GM06990 (cell line): ENCODE results near the gene LDB2.
"Not testable (repeated sequence)": the region's sequence is repeated elsewhere in the genome, so short reads cannot be mapped to it uniquely, and the experiment has no call there.

Experiments used
- DNase-seq: peaks from one replicate; pipeline ENCODE4 v3.0.0-alpha.2; 2011; ENCODE audit not compliant: insufficient read length; ENCODE audit errors: extremely low read depth
- H3K27me3 ChIP-seq: replicated peaks from 2 replicates; pipeline ENCODE4 v1.6.0; 2011; ENCODE audit warnings: low read length; ENCODE audit not compliant: control insufficient read depth, insufficient read depth
- H3K36me3 ChIP-seq: 2 replicates; pipeline ENCODE4 v1.5.1; 2011; ENCODE audit warnings: low read length; ENCODE audit not compliant: control insufficient read depth, insufficient read depth
- H3K4me3 ChIP-seq: replicated peaks from 2 replicates; pipeline ENCODE4 v1.5.1; 2011; ENCODE audit warnings: low read depth, mild to moderate bottlenecking, control low read depth, low read length
- CTCF ChIP-seq: IDR thresholded peaks from 2 replicates; pipeline ENCODE4 v1.5.1; 2011; ENCODE audit warnings: low read length, control low read depth, mild to moderate bottlenecking, inconsistent platforms; ENCODE audit not compliant: insufficient read depth, poor library complexity, severe bottlenecking

Gene LDB2

DNA sequence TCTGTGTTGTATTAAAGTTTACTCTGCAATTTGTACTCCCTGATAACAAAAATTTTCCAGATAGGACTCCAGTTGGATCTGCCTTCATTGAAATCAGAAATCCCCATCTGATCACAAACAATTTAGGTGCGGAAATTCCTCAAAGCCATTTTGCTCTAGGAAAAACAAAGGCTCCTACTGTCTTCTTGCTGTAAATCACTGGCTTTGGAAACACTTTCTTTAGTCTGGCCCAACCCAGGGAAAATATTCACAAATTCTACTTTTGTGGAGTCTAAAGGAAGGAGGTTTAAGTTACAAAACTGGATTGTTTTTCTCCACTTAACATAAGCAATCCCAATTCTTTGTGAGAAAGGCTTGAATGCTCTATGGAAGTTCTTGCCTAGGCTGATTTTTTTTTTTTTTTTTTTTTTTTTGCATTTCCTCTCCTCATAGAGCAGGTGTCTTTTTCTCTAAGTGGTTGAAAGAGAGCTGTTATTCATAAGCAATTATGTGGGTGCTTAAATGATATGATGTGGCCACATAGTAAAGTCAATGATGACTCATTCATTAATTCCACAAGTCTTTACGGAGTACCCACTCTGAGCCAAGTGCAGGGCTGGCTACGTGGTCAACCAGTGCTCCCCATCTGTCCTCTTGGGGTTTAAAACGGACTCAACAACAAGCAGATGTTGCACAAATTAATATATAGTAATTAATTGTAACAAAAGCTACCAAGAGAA, 261.4 kb downstream of the LDB2 start:
- Histone ChIP-seq H3K4me3 (no peak overlapping the region), H3K27me3 (no peaks in the 10 kb centered on the region), H3K36me3 (no peaks in the 10 kb centered on the region)
- DNase-seq = no peak
- TF ChIP-seq CTCF = no peak

GRCh38 chr4:16636304-16636703, 262.1 kb downstream of the LDB2 start:
- no peak for TF ChIP-seq CTCF
- H3K27me3 ChIP-seq = no peaks in the 10 kb centered on the region
- no peak for DNase-seq
- H3K4me3 ChIP-seq = no peak overlapping the region
- H3K36me3 ChIP-seq = no peaks in the 10 kb centered on the region

GRCh38 chr4:16629274-16629673, 269.2 kb downstream of the LDB2 start:
- not testable (repeated sequence) for H3K36me3 ChIP-seq, DNase-seq, H3K4me3 ChIP-seq, H3K27me3 ChIP-seq

DNA sequence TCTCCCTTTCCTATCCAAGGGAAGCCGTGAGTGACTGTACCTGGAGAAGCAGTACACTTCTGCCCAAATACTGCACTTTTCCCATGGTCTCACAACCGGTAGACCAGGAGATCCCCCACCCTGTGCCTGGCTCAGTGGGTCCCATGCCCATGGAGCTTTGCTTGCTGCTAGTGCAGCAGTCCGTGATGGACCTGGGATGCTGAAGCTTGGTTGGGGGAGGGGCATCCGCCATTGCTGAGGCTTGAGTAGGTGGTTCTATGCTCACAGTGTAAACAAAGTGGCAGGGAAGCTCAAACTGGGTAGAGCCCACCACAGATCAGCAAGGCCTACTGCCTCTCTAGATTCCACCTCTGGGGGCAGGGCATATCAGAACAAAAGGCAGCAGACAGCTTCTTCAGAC, 269.6 kb downstream of the LDB2 start:
- not testable (repeated sequence) for H3K4me3 ChIP-seq, DNase-seq, H3K36me3 ChIP-seq, H3K27me3 ChIP-seq

- H3K36me3 ChIP-seq = no peaks in the 10 kb centered on the region
- TF ChIP-seq CTCF = no peak
- H3K4me3 ChIP-seq = no peak overlapping the region
- no peak for DNase-seq
- no peaks in the 10 kb centered on the region for H3K27me3 ChIP-seq
Measured at GRCh38 chr4:16627999-16628398, 270.4 kb downstream of the LDB2 start.

DNA sequence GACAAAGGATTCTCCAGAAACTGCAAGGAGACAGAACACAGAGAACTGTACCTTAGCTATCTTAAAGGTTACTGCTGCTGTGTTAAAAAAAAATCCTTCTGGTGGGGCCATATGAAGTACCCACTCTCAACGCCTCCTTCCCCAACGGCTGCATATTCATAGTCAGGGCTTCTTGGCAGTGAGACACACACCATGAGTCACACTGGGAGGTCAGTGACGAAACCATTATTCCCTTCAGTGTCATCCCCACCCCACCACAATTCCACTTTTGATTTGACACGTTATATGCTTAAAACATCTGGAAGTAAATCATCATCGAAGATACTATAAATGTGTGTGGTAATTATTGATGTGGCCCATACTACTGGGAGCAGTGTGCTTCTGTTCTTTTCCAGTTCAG, 271.5 kb downstream of the LDB2 start:
- DNase-seq = no peak
- no peak for TF ChIP-seq CTCF
- H3K36me3 ChIP-seq = no peaks in the 10 kb centered on the region
- H3K27me3 ChIP-seq = no peaks in the 10 kb centered on the region
- no peak overlapping the region for H3K4me3 ChIP-seq

GRCh38 chr4:16622826-16623225, 275.6 kb downstream of the LDB2 start:
- H3K36me3 ChIP-seq = no peaks in the 10 kb centered on the region
- H3K27me3 ChIP-seq = no peaks in the 10 kb centered on the region
- TF ChIP-seq CTCF = no peak
- DNase-seq = no peak
- no peak overlapping the region for H3K4me3 ChIP-seq
